SK-N-SH treated with all-trans-retinoic acid at 6 μM for 48 hours (cell line): Measurements from ENCODE around the gene HELZ2.

ENCODE experiments used
- ATAC-seq: fragments of 200-7000 bp; cut with Tn5 transposase; 3 replicates; pipeline ENCODE4 v1.9.1; 2020; ENCODE audit warnings: mild to moderate bottlenecking, moderate library complexity
- ARNTL ChIP-seq: fragments of 450-650 bp; formaldehyde crosslinking; IDR thresholded peaks from 2 replicates; pipeline ENCODE4 v1.5.0; 2020; ENCODE audit warnings: low read depth, mild to moderate bottlenecking, moderate library complexity, borderline replicate concordance
- BACH2 ChIP-seq: fragments of 250-450 bp; sonication (Bioruptor Pico); IDR thresholded peaks from 2 replicates; pipeline ENCODE4 v1.9.0; 2021; ENCODE audit warnings: mild to moderate bottlenecking, borderline replicate concordance
- CREB5 ChIP-seq: fragments of 250-450 bp; sonication (Bioruptor Pico); IDR thresholded peaks from 2 replicates; pipeline ENCODE4 v1.5.1; 2020; ENCODE audit warnings: low read depth, mild to moderate bottlenecking, moderate library complexity
- CSDC2 ChIP-seq: fragments of 250-450 bp; sonication (Bioruptor Pico); IDR thresholded peaks from 2 replicates; pipeline ENCODE4 v1.5.0; 2020; ENCODE audit warnings: mild to moderate bottlenecking, moderate library complexity
- CSRNP3 ChIP-seq: fragments of 250-450 bp; sonication (Bioruptor Pico); IDR thresholded peaks from 2 replicates; pipeline ENCODE4 v1.5.1; 2021; ENCODE audit warnings: mild to moderate bottlenecking, moderate library complexity
- ESRRG ChIP-seq: fragments of 250-450 bp; sonication (Bioruptor Pico); IDR thresholded peaks from 2 replicates; pipeline ENCODE4 v1.6.1; 2021; ENCODE audit warnings: mild to moderate bottlenecking
- GLIS3 ChIP-seq: fragments of 250-450 bp; sonication (Bioruptor Pico); IDR thresholded peaks from 2 replicates; pipeline ENCODE4 v1.5.0; 2020; ENCODE audit warnings: mild to moderate bottlenecking, moderate library complexity
- ISL1 ChIP-seq: fragments of 250-450 bp; sonication (Bioruptor Pico); IDR thresholded peaks from 2 replicates; pipeline ENCODE4 v2.1.2; 2022; ENCODE audit warnings: mild to moderate bottlenecking, moderate library complexity
- OSR1 ChIP-seq: fragments of 250-450 bp; sonication (Bioruptor Pico); IDR thresholded peaks from 2 replicates; pipeline ENCODE4 v1.8.0; 2022; ENCODE audit warnings: moderate library complexity, mild to moderate bottlenecking, inconsistent platforms
- PATZ1 ChIP-seq: fragments of 250-450 bp; sonication (Bioruptor Pico); IDR thresholded peaks from 2 replicates; pipeline ENCODE4 v1.8.0; 2020; ENCODE audit warnings: mild to moderate bottlenecking, moderate library complexity, borderline replicate concordance
- POU6F1 ChIP-seq: fragments of 250-450 bp; sonication (Bioruptor Pico); IDR thresholded peaks from 2 replicates; pipeline ENCODE4 v1.8.0; 2021; ENCODE audit warnings: low read depth, mild to moderate bottlenecking, moderate library complexity, borderline replicate concordance
- PPARA ChIP-seq: fragments of 250-450 bp; sonication (Bioruptor Pico); IDR thresholded peaks from 2 replicates; pipeline ENCODE4 v1.5.0; 2020; ENCODE audit warnings: mild to moderate bottlenecking, borderline replicate concordance
- RARB ChIP-seq: fragments of 250-450 bp; sonication (Bioruptor Pico); IDR thresholded peaks from 2 replicates; pipeline ENCODE4 v1.8.0; 2021; ENCODE audit warnings: mild to moderate bottlenecking, moderate library complexity
- SNAI2 ChIP-seq: fragments of 250-450 bp; sonication (Bioruptor Pico); IDR thresholded peaks from 2 replicates; pipeline ENCODE4 v1.5.0; 2020; ENCODE audit warnings: mild to moderate bottlenecking, moderate library complexity
- TCF4 ChIP-seq: fragments of 250-450 bp; sonication (Bioruptor Pico); IDR thresholded peaks from 2 replicates; pipeline ENCODE4 v1.8.0; 2021; ENCODE audit warnings: mild to moderate bottlenecking, moderate library complexity, borderline replicate concordance
- TOX ChIP-seq: fragments of 250-450 bp; sonication (Bioruptor Pico); IDR thresholded peaks from 2 replicates; pipeline ENCODE4 v1.8.0; 2021; ENCODE audit warnings: mild to moderate bottlenecking, moderate library complexity, borderline replicate concordance
- TSHZ2 ChIP-seq: fragments of 250-450 bp; sonication (Bioruptor Pico); IDR thresholded peaks from 2 replicates; pipeline ENCODE4 v1.5.0; 2020; ENCODE audit warnings: mild to moderate bottlenecking, moderate library complexity
- ZC3H10 ChIP-seq: fragments of 250-450 bp; sonication (Bioruptor Pico); IDR thresholded peaks from 2 replicates; pipeline ENCODE4 v1.5.1; 2021; ENCODE audit warnings: mild to moderate bottlenecking, moderate library complexity
- ZFP3 ChIP-seq: fragments of 250-450 bp; sonication (Bioruptor Pico); IDR thresholded peaks from 2 replicates; pipeline ENCODE4 v1.5.0; 2020; ENCODE audit warnings: mild to moderate bottlenecking, moderate library complexity
- ZFP30 ChIP-seq: fragments of 450-650 bp; formaldehyde crosslinking; IDR thresholded peaks from 2 replicates; pipeline ENCODE4 v1.5.0; 2022; ENCODE audit warnings: mild to moderate bottlenecking, moderate library complexity
- ZNF565 ChIP-seq: fragments of 450-650 bp; formaldehyde crosslinking; conservative IDR thresholded peaks from 2 replicates; pipeline ENCODE4 v1.5.0; 2020; ENCODE audit warnings: low read depth, mild to moderate bottlenecking, moderate library complexity
- ZNF70 ChIP-seq: fragments of 450-650 bp; formaldehyde crosslinking; IDR thresholded peaks from 2 replicates; pipeline ENCODE4 v1.5.0; 2020; ENCODE audit warnings: mild to moderate bottlenecking, moderate library complexity
- ZNF8 ChIP-seq: fragments of 450-650 bp; formaldehyde crosslinking; IDR thresholded peaks from 2 replicates; pipeline ENCODE4 v1.5.0; 2020; ENCODE audit warnings: mild to moderate bottlenecking, moderate library complexity

The HELZ2 gene

GRCh38 chr20:63590218-63591146, 16.4 kb upstream of the HELZ2 start:
- ATAC-seq, result no peak
- TF ChIP-seq TCF4 (CRISPR knock-in tag) (no peak), OSR1 (CRISPR knock-in tag) (no peak), ZNF565 (CRISPR knock-in tag) (no peak), TOX (CRISPR knock-in tag) (no peak)
- TF ChIP-seq, all 23 proteins: peak for 0

- TF ChIP-seq BACH2 (CRISPR knock-in tag) (no peak), ZNF8 (no peak), ZNF70 (CRISPR knock-in tag) (no peak), ZNF565 (CRISPR knock-in tag) (no peak), TSHZ2 (CRISPR knock-in tag) (no peak), ESRRG (CRISPR knock-in tag) (no peak), GLIS3 (no peak), CREB5 (CRISPR knock-in tag) (no peak), CSDC2 (CRISPR knock-in tag) (no peak), PPARA (CRISPR knock-in tag) (no peak), OSR1 (CRISPR knock-in tag) (no peak), ZC3H10 (CRISPR knock-in tag) (no peak), PATZ1 (CRISPR knock-in tag) (no peak), SNAI2 (CRISPR knock-in tag) (no peak), ZFP3 (CRISPR knock-in tag) (no peak), ZFP30 (no peak), POU6F1 (no peak)
- no peak for ATAC-seq
Observed at GRCh38 chr20:63589261-63590217, 15.5 kb upstream of the HELZ2 start.

- no peak; the same call in 2 of the 3 replicates for ATAC-seq
- TF ChIP-seq ESRRG (CRISPR knock-in tag) (no peak), ZNF70 (CRISPR knock-in tag) (no peak), RARB (CRISPR knock-in tag) (no peak), ZNF565 (CRISPR knock-in tag) (no peak), PPARA (CRISPR knock-in tag) (no peak), ARNTL (CRISPR knock-in tag) (no peak), CSRNP3 (CRISPR knock-in tag) (no peak), CSDC2 (CRISPR knock-in tag) (no peak), CREB5 (CRISPR knock-in tag) (no peak), PATZ1 (CRISPR knock-in tag) (no peak), OSR1 (CRISPR knock-in tag) (no peak), ZNF8 (no peak), ISL1 (no peak), GLIS3 (no peak)
Observed at GRCh38 chr20:63588641-63589041, 14.6 kb upstream of the HELZ2 start.
